WTC11 (cell line): Measurements from ENCODE around the gene KDSR. TPM values are rescaled to one million over a fixed set of nuclear protein-coding genes. Genes with fewer than 3 reads are reported as not detected.

Experiments
- ATAC-seq: fragments of 200-7000 bp; cut with Tn5 transposase; 2 replicates; pipeline ENCODE4 v1.10.0; 2021; ENCODE audit warnings: mild to moderate bottlenecking, moderate library complexity
- CTCF ChIA-PET: fragments of 300-600 bp; sonication (Branson Sonifier 250); formaldehyde crosslinking; loops from one replicate; lab custom pipeline; 2021; ENCODE audit warnings: antibody characterized with exemption; lab: Charles Lee
- POLR2A ChIA-PET: fragments of 350-600 bp; sonication (Branson Sonifier 250); formaldehyde crosslinking; loops from one replicate; lab custom pipeline; 2021; ENCODE audit warnings: antibody characterized with exemption; lab: Charles Lee
- DNase-seq: peaks from one replicate; pipeline ENCODE4 v3.0.0; 2021; ENCODE audit warnings: low spot score
- H3K27ac Mint-ChIP-seq: 2 replicates; pipeline ENCODE4 v1.8.0; 2021; ENCODE audit warnings: mixed read lengths
- H3K27me3 Mint-ChIP-seq: 2 replicates; pipeline ENCODE4 v1.8.0; 2021; ENCODE audit warnings: low read depth, mild to moderate bottlenecking, moderate library complexity, mixed read lengths
- H3K36me3 Mint-ChIP-seq: 2 replicates; pipeline ENCODE4 v1.8.0; 2021; ENCODE audit warnings: mixed read lengths
- H3K4me1 Mint-ChIP-seq: 2 replicates; pipeline ENCODE4 v1.8.0; 2022; ENCODE audit warnings: mixed read lengths
- H3K4me3 Mint-ChIP-seq: 2 replicates; pipeline ENCODE4 v1.8.0; 2021; ENCODE audit warnings: mild to moderate bottlenecking, moderate library complexity, mixed read lengths
- H3K9me3 Mint-ChIP-seq: 2 replicates; pipeline ENCODE4 v1.8.0; 2021; ENCODE audit warnings: mixed read lengths
- EMX1 ChIP-seq: fragments of 250-450 bp; sonication (Bioruptor Pico); IDR thresholded peaks from 2 replicates; pipeline ENCODE4 v1.8.0; 2021; ENCODE audit warnings: mild to moderate bottlenecking
- ESRRA ChIP-seq: sonication (generic); formaldehyde crosslinking; IDR thresholded peaks from 2 replicates; pipeline ENCODE4 v1.8.1; 2022; ENCODE audit warnings: mild to moderate bottlenecking, missing genetic modification reagents, borderline replicate concordance
- FOXK1 ChIP-seq: sonication (generic); formaldehyde crosslinking; IDR thresholded peaks from 2 replicates; pipeline ENCODE4 v1.8.0; 2022; ENCODE audit warnings: mild to moderate bottlenecking, moderate library complexity, missing genetic modification reagents
- KAT7 ChIP-seq: sonication (generic); formaldehyde crosslinking; IDR thresholded peaks from 2 replicates; pipeline ENCODE4 v1.8.1; 2023; ENCODE audit warnings: missing genetic modification reagents, mild to moderate bottlenecking, borderline replicate concordance
- MXD4 ChIP-seq: fragments of 250-450 bp; sonication (Bioruptor Pico); IDR thresholded peaks from 2 replicates; pipeline ENCODE4 v1.8.0; 2021; ENCODE audit warnings: mild to moderate bottlenecking, moderate library complexity, borderline replicate concordance
- MYBL2 ChIP-seq: sonication (generic); formaldehyde crosslinking; IDR thresholded peaks from 2 replicates; pipeline ENCODE4 v1.8.1; 2023; ENCODE audit warnings: mild to moderate bottlenecking, moderate library complexity, missing genetic modification reagents
- NR3C1 ChIP-seq: sonication (generic); formaldehyde crosslinking; conservative IDR thresholded peaks from 2 replicates; pipeline ENCODE4 v1.8.1; 2023; ENCODE audit warnings: low read depth, mild to moderate bottlenecking, missing genetic modification reagents
- RELA ChIP-seq: sonication (generic); formaldehyde crosslinking; IDR thresholded peaks from 2 replicates; pipeline ENCODE4 v1.8.1; 2022; ENCODE audit warnings: missing genetic modification reagents, mild to moderate bottlenecking, borderline replicate concordance
- SMAD4 ChIP-seq: sonication (generic); formaldehyde crosslinking; IDR thresholded peaks from 2 replicates; pipeline ENCODE4 v1.8.0; 2022; ENCODE audit warnings: mild to moderate bottlenecking, missing genetic modification reagents
- SP1 ChIP-seq: sonication (generic); formaldehyde crosslinking; conservative IDR thresholded peaks from 2 replicates; pipeline ENCODE4 v1.8.1; 2022; ENCODE audit warnings: missing genetic modification reagents
- ZNF121 ChIP-seq: sonication (generic); formaldehyde crosslinking; IDR thresholded peaks from 2 replicates; pipeline ENCODE4 v1.8.0; 2023; ENCODE audit warnings: missing genetic modification reagents
- ZNF219 ChIP-seq: sonication (generic); formaldehyde crosslinking; IDR thresholded peaks from 2 replicates; pipeline ENCODE4 v1.8.0; 2023; ENCODE audit warnings: missing genetic modification reagents, mild to moderate bottlenecking, borderline replicate concordance
- ZNF263 ChIP-seq: sonication (generic); formaldehyde crosslinking; IDR thresholded peaks from 2 replicates; pipeline ENCODE4 v1.8.1; 2022; ENCODE audit warnings: low read depth, mild to moderate bottlenecking, moderate library complexity, missing genetic modification reagents
- ZNF396 ChIP-seq: fragments of 250-450 bp; sonication (Bioruptor Pico); IDR thresholded peaks from 2 replicates; pipeline ENCODE4 v1.8.0; 2021; ENCODE audit warnings: mild to moderate bottlenecking, moderate library complexity, borderline replicate concordance
- ZNF423 ChIP-seq: fragments of 250-450 bp; sonication (Bioruptor Pico); IDR thresholded peaks from 2 replicates; pipeline ENCODE4 v2.1.2; 2022; ENCODE audit warnings: mild to moderate bottlenecking, moderate library complexity
- total RNA-seq: library from RNA; stranded (reverse); gene quantifications from 3 replicates; pipeline ENCODE4 v1.2.3, GENCODE V29; 2021
- TF ChIP-seq, protein P1 (sequence below): sonication (generic); formaldehyde crosslinking; IDR thresholded peaks from 2 replicates; pipeline ENCODE4 v1.8.1; 2022; ENCODE audit warnings: missing genetic modification reagents, borderline replicate concordance
- TF ChIP-seq, protein P2 (sequence below): sonication (generic); formaldehyde crosslinking; IDR thresholded peaks from 2 replicates; pipeline ENCODE4 v1.8.1; 2023; ENCODE audit warnings: mild to moderate bottlenecking, moderate library complexity, missing genetic modification reagents
- TF ChIP-seq, protein P3 (sequence below): sonication (generic); formaldehyde crosslinking; IDR thresholded peaks from 2 replicates; pipeline ENCODE4 v1.8.0; 2023; ENCODE audit warnings: missing genetic modification reagents
- TF ChIP-seq, protein P4 (sequence below): sonication (generic); formaldehyde crosslinking; IDR thresholded peaks from 2 replicates; pipeline ENCODE4 v1.8.1; 2022; ENCODE audit warnings: low read depth, mild to moderate bottlenecking, moderate library complexity, missing genetic modification reagents, borderline replicate concordance
- TF ChIP-seq, protein P5 (sequence below): fragments of 250-450 bp; sonication (Bioruptor Pico); IDR thresholded peaks from 2 replicates; pipeline ENCODE4 v1.9.0; 2021; ENCODE audit warnings: mild to moderate bottlenecking
- TF ChIP-seq, protein P6 (sequence below): fragments of 250-450 bp; sonication (Bioruptor Pico); IDR thresholded peaks from 2 replicates; pipeline ENCODE4 v1.8.0; 2021; ENCODE audit warnings: mild to moderate bottlenecking
- TF ChIP-seq, protein P7 (sequence below): sonication (generic); formaldehyde crosslinking; IDR thresholded peaks from 2 replicates; pipeline ENCODE4 v1.8.0; 2022; ENCODE audit warnings: mild to moderate bottlenecking, missing genetic modification reagents
- TF ChIP-seq, protein P8 (sequence below): sonication (generic); formaldehyde crosslinking; IDR thresholded peaks from 2 replicates; pipeline ENCODE4 v1.8.1; 2022; ENCODE audit warnings: mild to moderate bottlenecking, missing genetic modification reagents, moderate library complexity, borderline replicate concordance

KDSR gene
- total RNA-seq, 1 experiment from 2014 or later, result 51.8 TPM

DNA sequence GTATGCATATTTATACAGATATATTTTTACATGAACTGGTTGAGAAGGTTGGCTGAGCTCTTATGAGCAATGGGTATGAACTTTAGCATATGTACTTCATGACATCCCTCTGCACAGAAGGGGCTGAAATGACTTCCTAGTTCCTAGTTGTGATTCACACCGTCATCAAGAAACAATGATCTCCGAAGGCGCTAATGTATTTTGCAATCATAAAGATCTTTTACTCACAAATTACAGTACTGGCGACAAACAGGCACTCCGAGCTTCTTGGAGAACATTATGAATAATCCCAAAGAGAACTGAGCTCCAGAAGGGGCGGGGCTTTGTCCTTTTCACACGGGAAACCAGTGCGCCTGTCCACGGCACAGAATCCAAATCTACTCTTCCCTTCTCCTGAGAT lies 65.6 kb downstream of the KDSR start:
- H3K4me1 Mint-ChIP-seq, result peaks cover 26% of the 10 kb centered on the region
- CTCF ChIA-PET, result interaction anchor here (0.9 to 1.0 kb wide), 2 partner anchors 17 to 278 kb away, joined by 3 to 4 read pairs; no protein-coding TSS in a partner anchor

DNA sequence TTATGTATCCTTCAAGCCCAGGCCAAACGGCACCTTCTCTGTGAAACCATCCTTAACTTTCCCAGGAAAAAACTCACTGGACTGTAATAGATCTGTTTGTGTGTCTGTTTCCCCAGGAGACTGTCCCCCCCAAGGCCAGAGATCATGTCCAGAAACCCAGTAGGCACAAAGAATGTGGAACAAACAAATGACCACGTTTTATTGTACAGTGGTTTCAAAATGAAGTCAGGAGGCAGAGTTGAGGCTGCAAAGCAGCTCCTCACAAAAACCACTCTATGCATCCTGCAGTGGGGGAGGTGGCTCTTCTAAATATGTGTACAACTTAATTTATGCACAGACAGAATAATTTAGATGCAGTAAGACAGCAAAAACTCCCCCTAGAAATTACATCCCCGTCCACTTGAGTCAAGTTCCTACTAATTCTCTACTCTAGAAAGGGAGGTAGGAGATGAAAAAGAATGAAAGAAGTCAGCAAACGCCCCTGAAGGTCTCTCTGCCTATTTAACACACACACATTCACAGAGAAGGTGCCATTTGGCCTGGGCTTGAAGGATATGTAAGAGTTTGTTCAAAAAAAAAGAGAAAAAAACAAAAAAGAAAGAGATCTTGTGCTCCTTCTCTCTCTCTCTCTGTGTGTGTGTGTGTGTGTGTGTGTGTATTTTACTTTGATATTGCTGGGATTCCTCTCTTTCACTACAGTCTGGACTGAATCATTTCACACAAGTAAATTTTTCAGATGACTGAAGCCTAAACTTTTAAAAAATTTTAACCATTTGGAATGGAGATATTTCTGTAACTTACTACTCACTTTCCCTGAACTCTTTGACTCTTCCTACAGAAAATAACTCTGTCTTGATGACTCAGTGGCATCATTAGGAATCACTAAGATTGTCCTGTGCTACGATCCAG lies 66.9 kb downstream of the KDSR start:
- ATAC-seq (no peak), DNase-seq (no peak)
- Mint-ChIP-seq H3K27me3 (no peaks in the 10 kb centered on the region), H3K9me3 (no peaks in the 10 kb centered on the region), H3K36me3 (no peaks in the 10 kb centered on the region), H3K4me1 (peaks cover 26% of the 10 kb centered on the region), H3K4me3 (no peak overlapping the region), H3K27ac (no peak overlapping the region)
- CTCF ChIA-PET, result no interaction called here
- no peak for TF ChIP-seq ESRRA
- no peak for TF ChIP-seq ZNF263 (CRISPR knock-in tag)
- TF ChIP-seq EMX1, result no peak
- TF ChIP-seq MXD4 (CRISPR knock-in tag), result no peak
- TF ChIP-seq, protein P1, sequence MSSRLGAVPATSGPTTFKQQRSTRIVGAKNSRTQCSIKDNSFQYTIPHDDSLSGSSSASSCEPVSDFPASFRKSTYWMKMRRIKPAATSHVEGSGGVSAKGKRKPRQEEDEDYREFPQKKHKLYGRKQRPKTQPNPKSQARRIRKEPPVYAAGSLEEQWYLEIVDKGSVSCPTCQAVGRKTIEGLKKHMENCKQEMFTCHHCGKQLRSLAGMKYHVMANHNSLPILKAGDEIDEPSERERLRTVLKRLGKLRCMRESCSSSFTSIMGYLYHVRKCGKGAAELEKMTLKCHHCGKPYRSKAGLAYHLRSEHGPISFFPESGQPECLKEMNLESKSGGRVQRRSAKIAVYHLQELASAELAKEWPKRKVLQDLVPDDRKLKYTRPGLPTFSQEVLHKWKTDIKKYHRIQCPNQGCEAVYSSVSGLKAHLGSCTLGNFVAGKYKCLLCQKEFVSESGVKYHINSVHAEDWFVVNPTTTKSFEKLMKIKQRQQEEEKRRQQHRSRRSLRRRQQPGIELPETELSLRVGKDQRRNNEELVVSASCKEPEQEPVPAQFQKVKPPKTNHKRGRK, result no peak
- TF ChIP-seq, protein P2, sequence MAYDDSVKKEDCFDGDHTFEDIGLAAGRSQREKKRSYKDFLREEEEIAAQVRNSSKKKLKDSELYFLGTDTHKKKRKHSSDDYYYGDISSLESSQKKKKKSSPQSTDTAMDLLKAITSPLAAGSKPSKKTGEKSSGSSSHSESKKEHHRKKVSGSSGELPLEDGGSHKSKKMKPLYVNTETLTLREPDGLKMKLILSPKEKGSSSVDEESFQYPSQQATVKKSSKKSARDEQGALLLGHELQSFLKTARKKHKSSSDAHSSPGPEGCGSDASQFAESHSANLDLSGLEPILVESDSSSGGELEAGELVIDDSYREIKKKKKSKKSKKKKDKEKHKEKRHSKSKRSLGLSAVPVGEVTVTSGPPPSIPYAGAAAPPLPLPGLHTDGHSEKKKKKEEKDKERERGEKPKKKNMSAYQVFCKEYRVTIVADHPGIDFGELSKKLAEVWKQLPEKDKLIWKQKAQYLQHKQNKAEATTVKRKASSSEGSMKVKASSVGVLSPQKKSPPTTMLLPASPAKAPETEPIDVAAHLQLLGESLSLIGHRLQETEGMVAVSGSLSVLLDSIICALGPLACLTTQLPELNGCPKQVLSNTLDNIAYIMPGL (CRISPR knock-in tag), result no peak
- TF ChIP-seq ZNF423 (CRISPR knock-in tag), result no peak
- no peak for TF ChIP-seq SMAD4
- TF ChIP-seq, all 79 proteins: peak for 0
- POLR2A ChIA-PET, result no interaction called here

More for the DNA sequence above, 65.6 kb downstream of the KDSR start:
- TF ChIP-seq FOXK1 (CRISPR knock-in tag) (no peak), ESRRA (no peak), MYBL2 (CRISPR knock-in tag) (no peak), ZNF121 (CRISPR knock-in tag) (no peak), ZNF219 (CRISPR knock-in tag) (no peak), NR3C1 (no peak), EMX1 (no peak), RELA (CRISPR knock-in tag) (no peak), ZNF396 (no peak), KAT7 (CRISPR knock-in tag) (no peak), SP1 (CRISPR knock-in tag) (no peak)
- TF ChIP-seq, protein P3, sequence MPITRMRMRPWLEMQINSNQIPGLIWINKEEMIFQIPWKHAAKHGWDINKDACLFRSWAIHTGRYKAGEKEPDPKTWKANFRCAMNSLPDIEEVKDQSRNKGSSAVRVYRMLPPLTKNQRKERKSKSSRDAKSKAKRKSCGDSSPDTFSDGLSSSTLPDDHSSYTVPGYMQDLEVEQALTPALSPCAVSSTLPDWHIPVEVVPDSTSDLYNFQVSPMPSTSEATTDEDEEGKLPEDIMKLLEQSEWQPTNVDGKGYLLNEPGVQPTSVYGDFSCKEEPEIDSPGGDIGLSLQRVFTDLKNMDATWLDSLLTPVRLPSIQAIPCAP (CRISPR knock-in tag), result no peak
- TF ChIP-seq, protein P4, sequence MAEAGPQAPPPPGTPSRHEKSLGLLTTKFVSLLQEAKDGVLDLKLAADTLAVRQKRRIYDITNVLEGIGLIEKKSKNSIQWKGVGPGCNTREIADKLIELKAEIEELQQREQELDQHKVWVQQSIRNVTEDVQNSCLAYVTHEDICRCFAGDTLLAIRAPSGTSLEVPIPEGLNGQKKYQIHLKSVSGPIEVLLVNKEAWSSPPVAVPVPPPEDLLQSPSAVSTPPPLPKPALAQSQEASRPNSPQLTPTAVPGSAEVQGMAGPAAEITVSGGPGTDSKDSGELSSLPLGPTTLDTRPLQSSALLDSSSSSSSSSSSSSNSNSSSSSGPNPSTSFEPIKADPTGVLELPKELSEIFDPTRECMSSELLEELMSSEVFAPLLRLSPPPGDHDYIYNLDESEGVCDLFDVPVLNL (CRISPR knock-in tag), result no peak
- TF ChIP-seq, protein P1, result no peak
- TF ChIP-seq, protein P5, sequence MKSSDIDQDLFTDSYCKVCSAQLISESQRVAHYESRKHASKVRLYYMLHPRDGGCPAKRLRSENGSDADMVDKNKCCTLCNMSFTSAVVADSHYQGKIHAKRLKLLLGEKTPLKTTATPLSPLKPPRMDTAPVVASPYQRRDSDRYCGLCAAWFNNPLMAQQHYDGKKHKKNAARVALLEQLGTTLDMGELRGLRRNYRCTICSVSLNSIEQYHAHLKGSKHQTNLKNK (CRISPR knock-in tag), result no peak
- TF ChIP-seq, protein P6, sequence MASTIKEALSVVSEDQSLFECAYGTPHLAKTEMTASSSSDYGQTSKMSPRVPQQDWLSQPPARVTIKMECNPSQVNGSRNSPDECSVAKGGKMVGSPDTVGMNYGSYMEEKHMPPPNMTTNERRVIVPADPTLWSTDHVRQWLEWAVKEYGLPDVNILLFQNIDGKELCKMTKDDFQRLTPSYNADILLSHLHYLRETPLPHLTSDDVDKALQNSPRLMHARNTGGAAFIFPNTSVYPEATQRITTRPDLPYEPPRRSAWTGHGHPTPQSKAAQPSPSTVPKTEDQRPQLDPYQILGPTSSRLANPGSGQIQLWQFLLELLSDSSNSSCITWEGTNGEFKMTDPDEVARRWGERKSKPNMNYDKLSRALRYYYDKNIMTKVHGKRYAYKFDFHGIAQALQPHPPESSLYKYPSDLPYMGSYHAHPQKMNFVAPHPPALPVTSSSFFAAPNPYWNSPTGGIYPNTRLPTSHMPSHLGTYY (CRISPR knock-in tag), result no peak
- TF ChIP-seq, protein P7, sequence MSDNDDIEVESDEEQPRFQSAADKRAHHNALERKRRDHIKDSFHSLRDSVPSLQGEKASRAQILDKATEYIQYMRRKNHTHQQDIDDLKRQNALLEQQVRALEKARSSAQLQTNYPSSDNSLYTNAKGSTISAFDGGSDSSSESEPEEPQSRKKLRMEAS, result no peak
- TF ChIP-seq, protein P8, sequence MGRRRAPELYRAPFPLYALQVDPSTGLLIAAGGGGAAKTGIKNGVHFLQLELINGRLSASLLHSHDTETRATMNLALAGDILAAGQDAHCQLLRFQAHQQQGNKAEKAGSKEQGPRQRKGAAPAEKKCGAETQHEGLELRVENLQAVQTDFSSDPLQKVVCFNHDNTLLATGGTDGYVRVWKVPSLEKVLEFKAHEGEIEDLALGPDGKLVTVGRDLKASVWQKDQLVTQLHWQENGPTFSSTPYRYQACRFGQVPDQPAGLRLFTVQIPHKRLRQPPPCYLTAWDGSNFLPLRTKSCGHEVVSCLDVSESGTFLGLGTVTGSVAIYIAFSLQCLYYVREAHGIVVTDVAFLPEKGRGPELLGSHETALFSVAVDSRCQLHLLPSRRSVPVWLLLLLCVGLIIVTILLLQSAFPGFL, result no peak
- H3K27ac Mint-ChIP-seq, result no peak overlapping the region
- no peak overlapping the region for H3K4me3 Mint-ChIP-seq
- no peak for DNase-seq
- ATAC-seq, result no peak
- no peaks in the 10 kb centered on the region for H3K9me3 Mint-ChIP-seq
- H3K36me3 Mint-ChIP-seq, result no peaks in the 10 kb centered on the region
- POLR2A ChIA-PET, result interaction anchor here (0.9 kb wide), 1 partner anchor 10 kb away, joined by 3 read pairs; no protein-coding TSS in a partner anchor
- H3K27me3 Mint-ChIP-seq, result no peaks in the 10 kb centered on the region; the same call in 1 of the 2 replicates
